Stimulated activated effector memory CD8-positive, alpha-beta T cell treated with anti-CD3 and anti-CD28 coated beads, Interleukin-12 subunit alpha, Interleukin-12 subunit beta, amount 100 ng/mL, for 72 hours (primary cell): ENCODE data around the gene RBM14.
A peak's percentile ranks its signal among the peaks of the same experiment; 100 is the strongest.
"Not testable (repeated sequence)": the region's sequence is repeated elsewhere in the genome, so short reads cannot be mapped to it uniquely, and the experiment has no call there.

ENCODE experiments used
- ATAC-seq: fragments of 150-1000 bp; cut with Tn5 transposase; 2 replicates; pipeline ENCODE4 v1.10.0; 2021
- DNase-seq, 2 donors: peaks; one replicate each; pipeline ENCODE4 v3.0.0; 2021 to 2022; ENCODE audit warnings: low spot score in 2 of 2
- H3K27ac Mint-ChIP-seq: one replicate; pipeline ENCODE4 v1.8.0; 2022; ENCODE audit warnings: mild to moderate bottlenecking, mixed read lengths
- H3K36me3 Mint-ChIP-seq: one replicate; pipeline ENCODE4 v1.8.0; 2022; ENCODE audit warnings: mild to moderate bottlenecking, mixed read lengths
- H3K4me1 Mint-ChIP-seq: one replicate; pipeline ENCODE4 v1.8.0; 2022; ENCODE audit warnings: mixed read lengths
- H3K4me3 Mint-ChIP-seq: one replicate; pipeline ENCODE4 v1.8.0; 2022; ENCODE audit warnings: mild to moderate bottlenecking, mixed read lengths
- H3K9me3 Mint-ChIP-seq: one replicate; pipeline ENCODE4 v1.8.0; 2022; ENCODE audit warnings: mixed read lengths

The RBM14 gene

GRCh38 chr11:66591175-66591574 lies 25.3 kb upstream of the RBM14 start:
- H3K4me3 Mint-ChIP-seq, result peak overlapping the region; percentile 98
- H3K36me3 Mint-ChIP-seq, result peaks cover 10% of the 10 kb centered on the region
- H3K27ac Mint-ChIP-seq, result peak overlapping the region; percentile 97
- peaks cover 37% of the 10 kb centered on the region for H3K4me1 Mint-ChIP-seq
- H3K9me3 Mint-ChIP-seq, result no peaks in the 10 kb centered on the region
- DNase-seq (no peak), ATAC-seq (no peak)

- Mint-ChIP-seq H3K36me3 (peaks cover 10% of the 10 kb centered on the region), H3K9me3 (no peaks in the 10 kb centered on the region), H3K4me3 (peak within 1 kb of the TSS; percentile 98), H3K4me1 (peaks cover 37% of the 10 kb centered on the region), H3K27ac (peak within 1 kb of the TSS; percentile 97)
- ATAC-seq, result peak; percentile 97
- peak; percentile 95 to 98 for DNase-seq
Measured at GRCh38 chr11:66592457-66593302, 23.8 kb upstream of the RBM14 start, which contains the start of the genes CCDC87 and CCS. Gene CCDC87 (minus strand): TSS chr11:66593063. CDS start chr11:66593015, 48 bp downstream. Gene CCS (plus strand): TSS chr11:66593185. CDS start chr11:66593262, 77 bp downstream.

- no peak for ATAC-seq
- peaks cover 10% of the 10 kb centered on the region for H3K36me3 Mint-ChIP-seq
- peak overlapping the region; percentile 97 for H3K27ac Mint-ChIP-seq
- H3K4me3 Mint-ChIP-seq, result peak overlapping the region; percentile 98
- no peak for DNase-seq
- no peaks in the 10 kb centered on the region for H3K9me3 Mint-ChIP-seq
- H3K4me1 Mint-ChIP-seq, result peaks cover 37% of the 10 kb centered on the region
Measured at GRCh38 chr11:66593303-66593635, 23.2 kb upstream of the RBM14 start.

DNA sequence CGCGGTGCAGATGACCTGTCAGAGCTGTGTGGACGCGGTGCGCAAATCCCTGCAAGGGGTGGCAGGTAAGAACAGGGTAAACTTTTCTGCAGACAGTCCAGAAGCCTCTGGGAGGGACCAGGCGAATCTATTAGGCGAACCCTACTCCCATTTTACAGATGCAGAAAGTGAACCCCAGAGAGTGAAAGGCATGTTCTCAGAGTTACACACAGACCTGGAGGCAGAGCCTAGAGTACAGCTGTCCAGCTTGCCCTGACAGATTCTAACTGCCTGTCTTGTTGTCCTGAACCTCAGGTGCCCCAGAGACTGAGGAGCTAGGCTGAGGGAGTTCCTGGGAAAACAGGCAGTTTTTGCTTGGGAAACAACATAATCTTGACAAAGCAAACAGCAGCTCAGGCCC lies 22.8 kb upstream of the RBM14 start:
- no peaks in the 10 kb centered on the region for H3K9me3 Mint-ChIP-seq
- no peak for DNase-seq
- peak overlapping the region; percentile 98 for H3K4me3 Mint-ChIP-seq
- H3K27ac Mint-ChIP-seq, result peak overlapping the region; percentile 97
- ATAC-seq, result no peak
- H3K36me3 Mint-ChIP-seq, result peaks cover 10% of the 10 kb centered on the region
- H3K4me1 Mint-ChIP-seq, result peaks cover 37% of the 10 kb centered on the region

GRCh38 chr11:66595245-66595904 lies 21.1 kb upstream of the RBM14 start:
- ATAC-seq (no peak), DNase-seq (no peak)
- Mint-ChIP-seq H3K9me3 (no peaks in the 10 kb centered on the region), H3K27ac (peak overlapping the region; percentile 88), H3K4me3 (peak overlapping the region; percentile 48), H3K36me3 (peaks cover 16% of the 10 kb centered on the region), H3K4me1 (peaks cover 37% of the 10 kb centered on the region)

DNA sequence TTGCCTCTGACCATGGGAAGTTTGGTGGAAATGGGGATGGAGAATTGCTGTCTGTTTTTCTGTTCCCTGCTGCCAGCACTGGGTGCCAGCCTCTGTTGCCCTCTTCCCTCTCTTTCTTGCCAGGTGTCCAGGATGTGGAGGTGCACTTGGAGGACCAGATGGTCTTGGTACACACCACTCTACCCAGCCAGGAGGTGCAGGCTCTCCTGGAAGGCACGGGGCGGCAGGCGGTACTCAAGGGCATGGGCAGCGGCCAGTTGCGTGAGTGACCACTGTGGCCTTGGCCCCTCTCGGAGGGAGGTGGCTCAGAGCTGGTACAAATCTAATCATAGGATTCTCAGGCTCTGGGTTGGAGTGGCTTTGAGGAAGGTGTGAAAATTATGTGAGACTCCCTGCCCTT lies 17.4 kb upstream of the RBM14 start:
- no peaks in the 10 kb centered on the region for H3K9me3 Mint-ChIP-seq
- ATAC-seq, result no peak
- H3K36me3 Mint-ChIP-seq, result peaks cover 30% of the 10 kb centered on the region
- no peak overlapping the region for H3K27ac Mint-ChIP-seq
- peaks cover 14% of the 10 kb centered on the region for H3K4me1 Mint-ChIP-seq
- no peak overlapping the region for H3K4me3 Mint-ChIP-seq
- DNase-seq, result no peak

DNA sequence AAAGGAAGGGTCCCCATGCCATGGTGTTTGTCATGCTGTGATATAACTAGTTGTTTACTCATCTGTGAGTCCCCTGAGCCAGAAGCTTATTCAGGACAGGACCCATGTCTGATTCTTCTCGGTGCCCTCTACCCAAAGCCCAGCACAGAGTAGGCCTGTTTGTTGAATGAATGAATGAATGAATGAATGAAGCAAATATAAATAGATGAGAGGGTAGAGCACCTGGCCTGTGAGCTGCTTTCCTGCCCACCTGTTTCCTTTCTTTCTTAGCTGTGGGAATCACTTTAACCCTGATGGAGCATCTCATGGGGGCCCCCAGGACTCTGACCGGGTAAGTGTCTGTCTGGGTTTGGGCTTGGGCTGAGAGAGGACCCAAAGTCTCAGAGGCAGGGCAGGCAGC lies 16.2 kb upstream of the RBM14 start:
- no peak for ATAC-seq
- H3K36me3 Mint-ChIP-seq, result peaks cover 37% of the 10 kb centered on the region
- peak overlapping the region; percentile 37 for H3K27ac Mint-ChIP-seq
- DNase-seq, result no peak
- no peaks in the 10 kb centered on the region for H3K9me3 Mint-ChIP-seq
- peaks cover 6% of the 10 kb centered on the region for H3K4me1 Mint-ChIP-seq
- H3K4me3 Mint-ChIP-seq, result no peak overlapping the region

GRCh38 chr11:66600631-66601233 lies 15.7 kb upstream of the RBM14 start:
- Mint-ChIP-seq H3K4me3 (no peak overlapping the region), H3K36me3 (peaks cover 37% of the 10 kb centered on the region), H3K4me1 (peaks cover 1% of the 10 kb centered on the region), H3K27ac (peak overlapping the region; percentile 37), H3K9me3 (no peaks in the 10 kb centered on the region)
- no peak for ATAC-seq
- DNase-seq, result no peak

GRCh38 chr11:66603072-66603471 lies 13.4 kb upstream of the RBM14 start:
- DNase-seq, result no peak
- Mint-ChIP-seq H3K4me3 (no peak overlapping the region), H3K27ac (no peak overlapping the region), H3K36me3 (peaks cover 47% of the 10 kb centered on the region), H3K4me1 (no peaks in the 10 kb centered on the region), H3K9me3 (no peaks in the 10 kb centered on the region)
- ATAC-seq, result no peak

GRCh38 chr11:66604155-66604554 lies 12.3 kb upstream of the RBM14 start:
- H3K9me3 Mint-ChIP-seq, result no peaks in the 10 kb centered on the region
- H3K36me3 Mint-ChIP-seq, result peaks cover 47% of the 10 kb centered on the region
- no peak overlapping the region for H3K27ac Mint-ChIP-seq
- H3K4me1 Mint-ChIP-seq, result no peaks in the 10 kb centered on the region
- ATAC-seq (no peak), DNase-seq (no peak)
- H3K4me3 Mint-ChIP-seq, result no peak overlapping the region

GRCh38 chr11:66606608-66607007 lies 9.8 kb upstream of the RBM14 start:
- H3K9me3 Mint-ChIP-seq, H3K4me1 Mint-ChIP-seq, H3K4me3 Mint-ChIP-seq, DNase-seq, ATAC-seq: not testable (repeated sequence)
- H3K27ac Mint-ChIP-seq, result peak overlapping the region; percentile 26
- H3K36me3 Mint-ChIP-seq, result peaks cover 31% of the 10 kb centered on the region

- peaks cover 24% of the 10 kb centered on the region for H3K36me3 Mint-ChIP-seq
- ATAC-seq (no peak), DNase-seq (no peak)
- no peak overlapping the region for H3K4me3 Mint-ChIP-seq
- H3K9me3 Mint-ChIP-seq, result no peaks in the 10 kb centered on the region
- H3K27ac Mint-ChIP-seq, result peak overlapping the region; percentile 72
- H3K4me1 Mint-ChIP-seq, result peaks cover 6% of the 10 kb centered on the region
Measured at GRCh38 chr11:66607126-66607834, 9.2 kb upstream of the RBM14 start.

GRCh38 chr11:66609721-66610617 lies 6.5 kb upstream of the RBM14 start:
- no peaks in the 10 kb centered on the region for H3K9me3 Mint-ChIP-seq
- no peak overlapping the region for H3K4me3 Mint-ChIP-seq
- peaks cover 6% of the 10 kb centered on the region for H3K4me1 Mint-ChIP-seq
- ATAC-seq (no peak), DNase-seq (no peak)
- H3K27ac Mint-ChIP-seq, result peak overlapping the region; percentile 60
- H3K36me3 Mint-ChIP-seq, result peaks cover 16% of the 10 kb centered on the region

DNA sequence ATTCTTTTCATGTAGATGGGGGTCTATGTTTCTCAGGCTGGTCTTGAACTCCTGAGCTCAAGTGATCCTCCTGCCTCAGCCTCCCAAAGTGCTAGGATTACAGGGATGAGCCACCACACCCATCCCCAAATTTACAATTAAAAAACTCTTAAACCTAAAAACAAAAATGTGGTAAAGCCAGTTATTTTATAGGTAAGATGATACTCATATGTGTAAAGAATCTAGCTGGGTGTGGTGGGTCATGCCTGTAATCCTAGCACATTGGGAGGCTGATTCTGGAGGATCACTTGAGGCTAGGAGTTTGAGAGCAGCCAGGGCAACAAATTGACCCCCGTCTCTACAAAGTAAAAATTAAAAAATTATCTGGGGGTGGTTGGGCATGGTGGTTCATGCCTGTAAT lies 4.0 kb upstream of the RBM14 start:
- no peak for DNase-seq
- Mint-ChIP-seq H3K4me3 (no peak overlapping the region), H3K27ac (no peak overlapping the region), H3K9me3 (no peaks in the 10 kb centered on the region), H3K4me1 (peaks cover 23% of the 10 kb centered on the region), H3K36me3 (peaks cover 23% of the 10 kb centered on the region)
- no peak for ATAC-seq
